OCI-LY3 (cell line): ENCODE results near the gene ACOXL.
A peak's percentile ranks its signal among the peaks of the same experiment; 100 is the strongest.

Source experiments
- H2AFZ ChIP-seq: fragments of 200-600, 300-600 bp; shearing (Covaris generic); 2 replicates; pipeline ENCODE4 v1.6.0; 2014; ENCODE audit warnings: antibody characterized with exemption, low read depth, low read length
- H3K27ac ChIP-seq: fragments of 200-600, 300-600 bp; sonication (generic); 2 replicates; pipeline ENCODE4 v1.5.1; 2014; ENCODE audit warnings: mild to moderate bottlenecking, low read length, moderate library complexity, mixed read lengths
- H3K27me3 ChIP-seq: fragments of 200-600, 300-600 bp; sonication (generic); 2 replicates; pipeline ENCODE4 v1.6.1; 2014; ENCODE audit warnings: low read depth, low read length, mixed read lengths
- H3K36me3 ChIP-seq: fragments of 200-600, 300-600 bp; sonication (generic); replicated peaks from 2 replicates; pipeline ENCODE3; 2014; ENCODE audit warnings: low read depth, low read length, mixed read lengths
- H3K4me1 ChIP-seq: fragments of 300-600, 200-600 bp; sonication (generic); 2 replicates; pipeline ENCODE4 v1.6.1; 2014; ENCODE audit warnings: low read length, mixed read lengths
- H3K4me2 ChIP-seq: fragments of 200-600, 300-600 bp; sonication (generic); 2 replicates; pipeline ENCODE4 v1.6.1; 2014; ENCODE audit warnings: low read length, mixed read lengths
- H3K4me3 ChIP-seq: fragments of 300-600, 200-600 bp; sonication (generic); 2 replicates; pipeline ENCODE4 v1.5.1; 2014; ENCODE audit warnings: antibody characterized with exemption, mild to moderate bottlenecking, low read length, moderate library complexity
- H3K79me2 ChIP-seq: fragments of 300-600, 200-600 bp; shearing (Covaris generic); 2 replicates; pipeline ENCODE4 v1.6.1; 2014; ENCODE audit warnings: mild to moderate bottlenecking, low read length, mixed read lengths
- H3K9ac ChIP-seq: fragments of 300-600, 200-600 bp; shearing (Covaris generic); 2 replicates; pipeline ENCODE4 v1.6.0; 2014; ENCODE audit warnings: mild to moderate bottlenecking, low read length, moderate library complexity
- H3K9me3 ChIP-seq: fragments of 200-600, 300-600 bp; shearing (Covaris generic); 2 replicates; pipeline ENCODE4 v1.6.1; 2014; ENCODE audit warnings: low read length, mixed read lengths; ENCODE audit not compliant: insufficient read depth
- H4K20me1 ChIP-seq: fragments of 200-600, 300-600 bp; sonication (generic); 2 replicates; pipeline ENCODE4 v1.6.1; 2016; ENCODE audit warnings: low read length, mixed read lengths; ENCODE audit not compliant: insufficient read depth
- EZH2phosphoT487 ChIP-seq: fragments of 200-600 bp; shearing (Covaris generic); IDR thresholded peaks from 2 replicates; pipeline ENCODE4 v1.6.1; 2018; ENCODE audit warnings: antibody characterized with exemption, mixed run types, low read depth
- TF ChIP-seq, protein P1 (sequence below): fragments of 200-600, 300-600 bp; sonication (generic); IDR thresholded peaks from 2 replicates; pipeline ENCODE4 v1.5.1; 2014; ENCODE audit warnings: antibody characterized with exemption, low read length, low read depth

ACOXL gene

DNA sequence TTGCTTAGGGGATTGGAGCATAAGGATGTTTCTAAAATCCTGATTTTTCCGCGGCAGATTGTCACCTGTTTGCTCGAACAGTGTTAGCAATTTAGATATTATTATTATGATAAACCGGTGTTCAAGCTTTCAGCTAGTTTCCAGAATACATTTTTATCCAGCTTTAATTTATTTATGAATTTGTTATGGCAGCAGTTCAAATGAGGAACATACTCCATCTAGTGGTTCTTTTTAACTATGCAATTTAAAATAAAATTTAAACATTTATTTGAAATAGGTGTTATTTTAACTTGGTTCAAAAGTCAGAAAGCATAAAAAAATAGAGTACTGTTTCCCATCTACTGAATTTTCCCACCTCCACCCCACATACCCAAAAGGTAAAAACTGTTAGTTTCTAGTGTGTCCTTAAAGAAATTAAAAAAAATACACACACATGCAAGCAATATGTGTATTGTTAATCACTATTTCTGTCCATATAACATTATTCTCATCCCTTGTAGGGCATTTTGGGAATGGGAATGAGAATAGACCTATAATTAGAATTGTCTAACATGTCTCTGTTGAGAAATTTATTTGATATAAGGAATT is 23.2 kb downstream of the ACOXL start:
- Histone ChIP-seq H3K27ac (no peak overlapping the region), H3K9me3 (0 out of 2 replicates have a peak, but pooled peaks cover 3% of the 10 kb centered on the region), H3K79me2 (no peaks in the 10 kb centered on the region)

DNA sequence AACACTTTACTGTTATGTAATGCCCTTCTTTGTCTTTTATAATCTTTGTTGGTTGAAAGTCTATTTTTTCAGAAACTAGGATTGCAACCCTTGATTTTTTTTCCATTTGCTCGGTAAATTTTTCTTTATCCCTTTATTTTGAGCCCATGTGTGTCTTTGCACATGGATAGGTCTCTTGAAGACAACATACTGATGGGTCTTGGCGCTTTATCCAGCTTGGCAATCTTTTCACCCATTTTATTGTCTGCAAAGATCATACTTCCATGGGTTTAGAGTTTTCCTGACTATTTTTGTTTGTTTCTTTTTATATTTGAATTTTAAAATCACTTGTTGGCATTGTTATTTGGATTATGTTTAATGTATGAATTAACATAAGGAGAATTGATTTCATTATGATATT is 27.0 kb downstream of the ACOXL start:
- H3K9ac ChIP-seq, result no peak overlapping the region
- 0 out of 2 replicates have a peak, but pooled peaks cover 8% of the 10 kb centered on the region for H3K9me3 ChIP-seq
- H3K36me3 ChIP-seq, result no peaks in the 10 kb centered on the region
- H3K4me2 ChIP-seq, result no peak overlapping the region
- no peaks in the 10 kb centered on the region for H4K20me1 ChIP-seq
- TF ChIP-seq, protein P1, sequence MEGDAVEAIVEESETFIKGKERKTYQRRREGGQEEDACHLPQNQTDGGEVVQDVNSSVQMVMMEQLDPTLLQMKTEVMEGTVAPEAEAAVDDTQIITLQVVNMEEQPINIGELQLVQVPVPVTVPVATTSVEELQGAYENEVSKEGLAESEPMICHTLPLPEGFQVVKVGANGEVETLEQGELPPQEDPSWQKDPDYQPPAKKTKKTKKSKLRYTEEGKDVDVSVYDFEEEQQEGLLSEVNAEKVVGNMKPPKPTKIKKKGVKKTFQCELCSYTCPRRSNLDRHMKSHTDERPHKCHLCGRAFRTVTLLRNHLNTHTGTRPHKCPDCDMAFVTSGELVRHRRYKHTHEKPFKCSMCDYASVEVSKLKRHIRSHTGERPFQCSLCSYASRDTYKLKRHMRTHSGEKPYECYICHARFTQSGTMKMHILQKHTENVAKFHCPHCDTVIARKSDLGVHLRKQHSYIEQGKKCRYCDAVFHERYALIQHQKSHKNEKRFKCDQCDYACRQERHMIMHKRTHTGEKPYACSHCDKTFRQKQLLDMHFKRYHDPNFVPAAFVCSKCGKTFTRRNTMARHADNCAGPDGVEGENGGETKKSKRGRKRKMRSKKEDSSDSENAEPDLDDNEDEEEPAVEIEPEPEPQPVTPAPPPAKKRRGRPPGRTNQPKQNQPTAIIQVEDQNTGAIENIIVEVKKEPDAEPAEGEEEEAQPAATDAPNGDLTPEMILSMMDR, result no peak
- no peak for TF ChIP-seq EZH2phosphoT487
- H3K4me3 ChIP-seq, result no peak overlapping the region
- no peak overlapping the region for H3K27ac ChIP-seq
- H3K27me3 ChIP-seq, result peaks cover 78% of the 10 kb centered on the region
- no peak overlapping the region for H2AFZ ChIP-seq
- H3K4me1 ChIP-seq, result no peaks in the 10 kb centered on the region
- no peaks in the 10 kb centered on the region for H3K79me2 ChIP-seq

More for the DNA sequence above, 23.2 kb downstream of the ACOXL start:
- Histone ChIP-seq H4K20me1 (no peaks in the 10 kb centered on the region), H3K9ac (no peak overlapping the region), H3K4me2 (no peak overlapping the region), H3K4me3 (no peak overlapping the region), H3K36me3 (no peaks in the 10 kb centered on the region), H3K27me3 (peaks cover 63% of the 10 kb centered on the region), H3K4me1 (no peaks in the 10 kb centered on the region), H2AFZ (no peak overlapping the region)
- no peak for TF ChIP-seq EZH2phosphoT487
- TF ChIP-seq, protein P1, result peak; percentile 64

DNA sequence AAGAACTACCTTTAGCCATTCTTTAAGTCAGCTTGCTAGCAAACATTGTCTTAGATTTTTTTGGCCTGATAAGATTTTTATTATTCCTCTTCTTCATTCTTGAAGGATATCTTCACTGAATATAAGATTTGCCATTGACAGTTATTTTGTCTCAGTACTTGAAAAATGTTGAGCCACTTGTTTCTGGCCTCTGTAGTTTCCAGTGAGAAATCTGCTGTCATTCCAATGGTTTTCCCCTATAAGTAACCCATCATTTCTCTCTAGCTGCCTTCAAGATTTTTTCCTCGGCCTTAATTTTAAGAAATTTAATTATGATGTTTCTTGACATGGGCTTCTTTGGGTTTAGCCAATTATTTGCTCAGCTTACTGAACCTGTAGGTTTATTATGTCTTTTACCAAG is 32.6 kb downstream of the ACOXL start:
- H3K9me3 ChIP-seq, result 0 out of 2 replicates have a peak, but pooled peaks cover 6% of the 10 kb centered on the region
- H3K4me1 ChIP-seq, result no peaks in the 10 kb centered on the region
- no peaks in the 10 kb centered on the region for H3K36me3 ChIP-seq
- no peak overlapping the region for H3K9ac ChIP-seq
- H3K27ac ChIP-seq, result no peak overlapping the region
- no peaks in the 10 kb centered on the region for H3K79me2 ChIP-seq
- H3K4me3 ChIP-seq, result no peak overlapping the region
- H3K27me3 ChIP-seq, result peaks cover 59% of the 10 kb centered on the region
- H2AFZ ChIP-seq, result no peak overlapping the region
- H3K4me2 ChIP-seq, result no peak overlapping the region
- no peaks in the 10 kb centered on the region for H4K20me1 ChIP-seq
- TF ChIP-seq, protein P1, result no peak
- TF ChIP-seq EZH2phosphoT487, result no peak

DNA sequence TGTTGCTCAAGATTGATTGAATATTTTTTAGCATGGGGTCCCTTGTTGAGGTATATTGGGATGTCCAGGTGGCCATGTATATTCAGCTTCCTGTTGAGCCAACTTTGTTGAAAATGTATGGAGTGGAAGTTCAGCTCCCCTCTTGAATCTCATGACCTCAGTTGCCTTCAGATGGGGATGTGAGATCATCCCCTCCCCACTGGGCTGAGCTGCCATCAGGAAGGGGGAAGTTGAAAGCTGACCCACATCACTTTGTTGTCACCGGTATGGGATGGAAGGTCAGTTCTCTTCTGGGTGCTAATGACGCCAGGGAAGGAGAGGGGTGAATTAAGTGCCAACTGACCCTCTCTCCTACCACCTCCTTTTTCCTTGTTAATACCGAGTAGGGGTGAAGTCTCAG is 33.9 kb downstream of the ACOXL start:
- Histone ChIP-seq H2AFZ (no peak overlapping the region), H3K4me1 (no peaks in the 10 kb centered on the region), H3K36me3 (no peaks in the 10 kb centered on the region), H3K9me3 (0 out of 2 replicates have a peak, but pooled peaks cover 6% of the 10 kb centered on the region), H3K4me3 (no peak overlapping the region), H3K4me2 (no peak overlapping the region), H3K27me3 (peaks cover 54% of the 10 kb centered on the region), H3K27ac (no peak overlapping the region), H4K20me1 (no peaks in the 10 kb centered on the region), H3K9ac (no peak overlapping the region), H3K79me2 (no peaks in the 10 kb centered on the region)
- no peak for TF ChIP-seq EZH2phosphoT487
- TF ChIP-seq, protein P1, result no peak
